GM12874 (cell line): ENCODE measurements around the gene MEST.

Experiments used
- TF ChIP-seq, protein P1 (sequence below): IDR thresholded peaks from 2 replicates; pipeline ENCODE4 v1.5.1; 2011; ENCODE audit warnings: low read depth, mild to moderate bottlenecking, control low read depth, low read length, moderate library complexity; ENCODE audit not compliant: insufficient read depth

The MEST gene

DNA sequence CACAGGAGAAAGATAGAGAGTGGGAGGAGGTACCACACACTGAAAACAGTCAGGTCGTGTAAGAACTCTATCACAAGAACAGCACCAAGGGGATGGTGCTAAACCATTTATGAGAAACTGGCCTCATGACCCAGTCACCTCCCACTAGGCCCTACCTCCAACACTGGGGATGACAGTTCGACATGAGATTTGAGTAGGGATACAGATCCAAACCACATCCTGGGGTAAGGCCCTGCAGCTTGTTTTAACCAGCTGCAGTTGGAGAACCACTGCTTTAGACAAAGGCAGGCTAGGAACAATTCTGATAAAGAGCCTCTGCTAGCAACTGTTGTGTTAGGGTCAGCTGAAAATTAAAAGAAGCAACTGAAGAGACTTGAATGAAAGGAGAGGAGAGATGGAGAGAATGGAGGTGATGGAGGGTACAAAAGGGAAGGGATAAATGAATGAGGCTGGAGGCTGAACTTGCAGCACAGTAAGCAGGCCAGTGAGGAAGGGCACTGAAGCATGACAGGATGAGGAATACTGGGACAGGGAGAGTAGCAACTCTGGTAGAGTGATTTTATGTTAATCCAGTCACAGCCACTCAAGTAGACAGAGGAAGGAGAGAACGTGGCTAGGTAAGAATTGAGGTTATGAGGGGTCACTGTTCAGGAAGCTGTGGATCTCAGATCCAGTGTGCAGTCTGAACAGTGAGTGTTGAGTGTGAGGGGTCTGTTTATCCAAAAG lies 23.6 kb downstream of the MEST start:
- TF ChIP-seq, protein P1, sequence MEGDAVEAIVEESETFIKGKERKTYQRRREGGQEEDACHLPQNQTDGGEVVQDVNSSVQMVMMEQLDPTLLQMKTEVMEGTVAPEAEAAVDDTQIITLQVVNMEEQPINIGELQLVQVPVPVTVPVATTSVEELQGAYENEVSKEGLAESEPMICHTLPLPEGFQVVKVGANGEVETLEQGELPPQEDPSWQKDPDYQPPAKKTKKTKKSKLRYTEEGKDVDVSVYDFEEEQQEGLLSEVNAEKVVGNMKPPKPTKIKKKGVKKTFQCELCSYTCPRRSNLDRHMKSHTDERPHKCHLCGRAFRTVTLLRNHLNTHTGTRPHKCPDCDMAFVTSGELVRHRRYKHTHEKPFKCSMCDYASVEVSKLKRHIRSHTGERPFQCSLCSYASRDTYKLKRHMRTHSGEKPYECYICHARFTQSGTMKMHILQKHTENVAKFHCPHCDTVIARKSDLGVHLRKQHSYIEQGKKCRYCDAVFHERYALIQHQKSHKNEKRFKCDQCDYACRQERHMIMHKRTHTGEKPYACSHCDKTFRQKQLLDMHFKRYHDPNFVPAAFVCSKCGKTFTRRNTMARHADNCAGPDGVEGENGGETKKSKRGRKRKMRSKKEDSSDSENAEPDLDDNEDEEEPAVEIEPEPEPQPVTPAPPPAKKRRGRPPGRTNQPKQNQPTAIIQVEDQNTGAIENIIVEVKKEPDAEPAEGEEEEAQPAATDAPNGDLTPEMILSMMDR: no peak

DNA sequence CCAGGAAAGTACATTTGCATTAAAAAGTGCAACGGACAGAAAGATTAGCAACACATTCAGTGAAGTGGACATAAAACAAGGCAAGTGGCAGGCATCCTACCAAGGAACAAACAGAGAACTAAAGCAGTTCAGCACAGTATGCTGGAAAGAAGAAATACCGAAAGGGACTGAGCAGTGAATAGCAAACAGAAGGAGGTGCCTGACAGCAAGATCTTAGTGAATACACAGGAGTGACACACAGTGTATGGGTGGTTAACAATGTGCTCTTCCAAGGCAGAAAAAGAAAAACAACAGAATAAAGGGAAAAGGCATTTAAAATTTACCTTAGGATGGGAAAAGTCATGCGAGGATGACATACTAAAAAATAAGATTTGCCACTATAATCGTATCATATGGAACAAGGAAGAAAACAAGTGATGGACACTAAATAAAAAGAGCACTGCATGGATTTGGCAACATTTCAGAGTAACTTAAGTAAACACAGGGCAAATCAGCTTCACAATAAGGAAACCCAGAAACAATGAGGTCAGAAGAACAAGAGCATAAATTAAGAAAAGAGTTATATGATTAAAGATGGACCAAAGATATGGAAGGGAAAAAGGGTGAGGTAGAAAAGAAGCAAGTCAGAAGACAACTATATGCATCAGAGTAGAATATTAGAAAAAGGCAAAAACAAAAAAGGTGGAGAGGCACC lies 29.5 kb downstream of the MEST start:
- TF ChIP-seq, protein P1: no peak

DNA sequence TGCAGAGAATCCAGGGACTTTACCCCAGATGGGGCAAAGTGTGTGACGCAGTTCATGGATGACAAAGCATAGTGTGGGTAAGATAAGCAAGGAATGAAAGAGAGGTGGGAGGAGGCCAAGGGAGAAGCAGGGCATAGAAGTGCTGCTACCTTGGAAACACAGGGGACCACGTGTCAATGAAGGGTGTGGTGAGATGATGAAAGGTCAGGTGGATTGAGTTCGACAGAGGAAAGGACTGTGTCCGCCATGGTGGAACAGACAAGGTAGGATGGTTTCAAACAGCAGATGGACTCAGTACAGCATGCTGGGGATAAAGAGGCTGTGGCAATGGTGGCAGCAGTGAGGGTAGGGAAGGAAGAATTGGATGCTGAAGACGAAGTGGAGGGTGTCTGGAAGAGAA lies 32.7 kb downstream of the MEST start:
- TF ChIP-seq, protein P1: no peak

DNA sequence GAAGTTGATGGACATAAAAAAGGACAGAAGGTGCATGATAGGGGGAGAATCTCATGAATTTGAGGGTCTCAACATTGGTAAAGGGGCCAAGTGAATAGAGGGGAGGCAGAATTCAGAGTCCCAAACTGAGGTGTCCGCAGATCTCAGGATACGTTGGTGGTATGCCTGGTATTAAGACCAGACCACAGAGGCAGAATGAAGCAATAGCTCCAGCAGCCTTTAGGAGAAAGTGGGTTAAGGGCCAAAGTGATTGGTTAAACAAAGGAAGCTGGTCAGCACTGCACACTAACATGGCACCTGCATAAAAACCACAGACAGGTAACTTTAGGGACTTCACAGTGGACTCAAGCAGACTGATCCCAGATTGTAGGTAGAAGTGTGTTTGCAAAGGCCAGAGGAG lies 37.5 kb downstream of the MEST start:
- TF ChIP-seq, protein P1: no peak

DNA sequence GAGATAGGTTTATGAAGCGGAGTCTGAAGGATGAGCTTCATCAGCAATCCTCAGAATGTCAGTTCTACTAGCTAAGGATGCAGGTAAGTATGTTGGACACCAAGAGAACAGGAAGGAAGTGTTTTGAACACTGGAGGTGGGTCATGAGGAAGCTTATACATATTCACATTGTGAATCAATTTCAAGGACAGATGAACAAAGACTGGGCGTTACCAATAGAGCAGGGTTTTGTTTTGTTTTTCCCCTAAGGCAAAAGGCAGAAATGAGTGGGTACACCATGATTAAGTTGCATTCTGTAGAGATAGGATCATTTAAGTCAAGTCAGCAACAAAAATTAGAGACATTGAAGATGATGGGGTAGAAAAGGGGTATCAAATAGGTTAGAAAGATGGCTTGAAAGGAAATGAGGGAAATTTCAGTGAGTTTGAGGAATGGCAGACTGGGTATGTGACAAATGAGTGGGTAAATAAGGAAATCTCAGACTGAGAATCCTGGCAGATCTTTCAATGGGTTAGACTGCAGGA lies 51.7 kb downstream of the MEST start:
- TF ChIP-seq, protein P1: no peak

DNA sequence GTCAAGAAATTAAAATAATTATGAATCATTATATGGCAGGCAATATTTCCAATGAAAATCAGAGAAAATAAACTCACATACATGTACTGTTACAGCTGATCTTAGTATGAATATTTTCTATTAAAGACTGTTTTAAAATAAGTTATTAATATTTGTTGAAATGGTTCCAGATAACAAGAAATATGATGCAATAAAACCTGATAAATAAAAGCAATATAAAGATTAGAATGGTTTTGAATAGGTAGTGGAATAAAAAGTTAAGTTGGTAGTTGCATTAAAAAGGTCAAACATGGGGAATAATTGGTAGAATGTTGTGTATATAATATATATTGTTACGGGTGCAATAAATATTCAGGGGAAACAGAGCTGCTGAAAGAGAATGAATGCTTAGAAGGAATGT lies 52.5 kb downstream of the MEST start:
- TF ChIP-seq, protein P1: no peak

DNA sequence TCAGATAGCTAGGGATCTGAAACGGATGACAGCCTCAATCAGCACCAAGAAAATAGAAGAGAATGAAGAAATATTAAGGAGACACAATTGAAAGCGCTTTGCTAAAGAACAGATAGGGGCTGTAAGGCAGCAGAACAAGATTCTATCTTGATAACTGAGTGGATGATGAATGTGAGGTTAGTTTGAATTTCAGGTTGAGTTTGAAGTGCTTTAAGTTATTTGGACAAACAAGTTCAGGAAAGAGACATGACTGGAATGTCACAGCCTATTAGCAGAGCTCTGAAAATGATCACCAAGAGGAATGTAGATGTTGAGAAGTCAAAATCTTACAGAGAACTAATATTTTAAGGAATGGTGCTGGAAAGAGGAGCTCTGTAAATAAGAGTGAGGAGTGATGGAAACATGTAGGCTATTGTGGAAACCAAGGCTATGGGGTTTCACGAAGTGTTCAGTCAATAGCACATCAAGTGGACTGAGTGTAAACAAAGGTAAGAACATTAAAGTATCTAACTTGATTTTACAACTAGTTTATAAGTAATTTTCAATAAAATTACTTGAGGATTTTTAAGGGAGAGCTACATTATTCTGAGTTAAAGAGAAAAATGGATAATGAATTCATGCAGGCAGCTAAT lies 61.6 kb downstream of the MEST start:
- TF ChIP-seq, protein P1: no peak
